ENCODE data around the gene TCHP.
A peak's percentile ranks its signal among the peaks of the same experiment; 100 is the strongest.
"Not testable (repeated sequence)": the region's sequence is repeated elsewhere in the genome, so short reads cannot be mapped to it uniquely, and the experiment has no call there.

The TCHP gene

GRCh38 chr12:109883461-109883860 is 16.6 kb upstream of the TCHP start:
- H3K27ac ChIP-seq (ENCODE audit: poor library complexity, severe bottlenecking) = no peak overlapping the region
- H3K27me3 ChIP-seq (ENCODE audit: insufficient read depth, poor library complexity, severe bottlenecking) = no peaks in the 10 kb centered on the region
- ATAC-seq (ENCODE audit: low read depth) = no peak
- peaks cover 28% of the 10 kb centered on the region for H3K4me1 ChIP-seq (ENCODE audit: insufficient read depth, poor library complexity, severe bottlenecking)
- no peaks in the 10 kb centered on the region for H3K9me3 ChIP-seq (ENCODE audit: severe bottlenecking)
- DNase-seq (ENCODE audit: low spot score) = no peak
- no peak overlapping the region for H3K4me3 ChIP-seq (ENCODE audit: severe bottlenecking)
- no peaks in the 10 kb centered on the region for H3K36me3 ChIP-seq (ENCODE audit: low read depth)
- no peak for TF ChIP-seq CTCF (IDR thresholded peaks at IDR 0.05; ENCODE audit: poor library complexity, severe bottlenecking)

- Histone ChIP-seq H3K27me3 (ENCODE audit: insufficient read depth, poor library complexity, severe bottlenecking) (no peaks in the 10 kb centered on the region), H3K9me3 (ENCODE audit: severe bottlenecking) (no peaks in the 10 kb centered on the region), H3K4me1 (ENCODE audit: insufficient read depth, poor library complexity, severe bottlenecking) (peaks cover 31% of the 10 kb centered on the region), H3K36me3 (ENCODE audit: low read depth) (no peaks in the 10 kb centered on the region), H3K27ac (ENCODE audit: poor library complexity, severe bottlenecking) (peak overlapping the region; percentile 97), H3K4me3 (ENCODE audit: severe bottlenecking) (no peak overlapping the region)
- no peak for TF ChIP-seq CTCF (IDR thresholded peaks at IDR 0.05; ENCODE audit: poor library complexity, severe bottlenecking)
- peak; percentile 18; the same call in 2 of the 3 replicates for ATAC-seq (ENCODE audit: low read depth)
- no peak for DNase-seq (ENCODE audit: low spot score)
These were observed 14.5 kb upstream of the TCHP start for GRCh38 chr12:109885616-109886015.

- Histone ChIP-seq H3K4me3 (ENCODE audit: severe bottlenecking) (no peak overlapping the region), H3K36me3 (ENCODE audit: low read depth) (no peaks in the 10 kb centered on the region), H3K27me3 (ENCODE audit: insufficient read depth, poor library complexity, severe bottlenecking) (no peaks in the 10 kb centered on the region), H3K9me3 (ENCODE audit: severe bottlenecking) (no peaks in the 10 kb centered on the region), H3K27ac (ENCODE audit: poor library complexity, severe bottlenecking) (peak overlapping the region; percentile 97), H3K4me1 (ENCODE audit: insufficient read depth, poor library complexity, severe bottlenecking) (peaks cover 26% of the 10 kb centered on the region)
- ATAC-seq (ENCODE audit: low read depth) (peak; percentile 92), DNase-seq (ENCODE audit: low spot score) (no peak)
- peak; percentile 21 for TF ChIP-seq CTCF (IDR thresholded peaks at IDR 0.05; ENCODE audit: poor library complexity, severe bottlenecking)
These were observed 11.7 kb upstream of the TCHP start for GRCh38 chr12:109888179-109889020.

DNA sequence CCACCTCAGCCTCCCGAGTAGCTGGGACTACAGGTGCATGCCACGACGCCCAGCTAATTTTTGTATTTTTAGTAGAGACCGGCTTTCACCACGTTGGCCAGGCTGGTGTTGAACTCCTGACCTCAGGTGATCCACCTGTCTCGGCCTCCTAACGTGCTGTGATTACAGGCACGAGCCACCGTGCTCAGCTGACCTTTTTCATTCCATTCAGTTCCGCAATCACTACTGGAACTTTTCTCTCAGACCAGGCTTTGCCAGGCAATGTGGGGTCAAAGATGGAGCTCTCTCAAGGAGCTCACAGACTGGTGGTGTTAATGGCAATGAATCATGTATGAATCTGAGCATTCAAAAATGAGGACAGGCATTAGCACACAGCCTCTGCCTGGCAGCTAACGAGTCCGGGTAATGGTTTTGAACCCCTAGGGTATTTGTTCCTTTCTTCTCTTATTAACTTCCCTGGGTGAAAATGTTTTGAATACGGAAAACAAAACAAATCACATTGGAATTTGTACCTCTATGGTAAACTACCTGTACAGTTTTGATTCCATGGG is 9.4 kb upstream of the TCHP start:
- ATAC-seq (ENCODE audit: low read depth) = no peak

GRCh38 chr12:109891731-109892130 is 8.3 kb upstream of the TCHP start:
- peaks cover 17% of the 10 kb centered on the region for H3K4me1 ChIP-seq (ENCODE audit: insufficient read depth, poor library complexity, severe bottlenecking)
- DNase-seq (ENCODE audit: low spot score); H3K27ac ChIP-seq (ENCODE audit: poor library complexity, severe bottlenecking): not testable (repeated sequence)

More for the DNA sequence above, 9.4 kb upstream of the TCHP start:
- Histone ChIP-seq H3K36me3 (ENCODE audit: low read depth) (no peaks in the 10 kb centered on the region), H3K4me1 (ENCODE audit: insufficient read depth, poor library complexity, severe bottlenecking) (peaks cover 19% of the 10 kb centered on the region), H3K27ac (ENCODE audit: poor library complexity, severe bottlenecking) (no peak overlapping the region), H3K27me3 (ENCODE audit: insufficient read depth, poor library complexity, severe bottlenecking) (no peaks in the 10 kb centered on the region), H3K9me3 (ENCODE audit: severe bottlenecking) (no peaks in the 10 kb centered on the region), H3K4me3 (ENCODE audit: severe bottlenecking) (no peak overlapping the region)
- no peak for TF ChIP-seq CTCF (IDR thresholded peaks at IDR 0.05; ENCODE audit: poor library complexity, severe bottlenecking)
- DNase-seq (ENCODE audit: low spot score) = no peak

More at GRCh38 chr12:109891731-109892130, 8.3 kb upstream of the TCHP start:
- not testable (repeated sequence) for H3K36me3 ChIP-seq (ENCODE audit: low read depth); ATAC-seq (ENCODE audit: low read depth); H3K4me3 ChIP-seq (ENCODE audit: severe bottlenecking); H3K9me3 ChIP-seq (ENCODE audit: severe bottlenecking); H3K27me3 ChIP-seq (ENCODE audit: insufficient read depth, poor library complexity, severe bottlenecking)

Measured in RWPE2 (cell line).